Right lobe of liver (tissue), 6 donors: ENCODE results near the gene ABLIM2. TPM values are rescaled to one million over a fixed set of nuclear protein-coding genes. Genes with fewer than 3 reads are reported as not detected.
A peak's percentile ranks its signal among the peaks of the same experiment; 100 is the strongest.

Experiments used
- ATAC-seq, 4 donors: fragments of 200-7000 bp; cut with Tn5 transposase; one replicate each; pipeline ENCODE4 v1.9.1; 2020; ENCODE audit warnings: mild to moderate bottlenecking in 4 of 4, moderate library complexity in 4 of 4
- DNase-seq, 3 donors: peaks; one replicate each; pipeline ENCODE4 v3.0.0-alpha.2; 2020
- H3K27ac ChIP-seq, 3 donors: fragments of 200-600 bp; one replicate each; pipeline ENCODE4 v1.8.0; 2022
- H3K27me3 ChIP-seq, 2 donors: fragments of 200-600 bp; one replicate each; pipeline ENCODE4 v1.8.0; 2022
- H3K36me3 ChIP-seq, 4 donors: fragments of 200-600 bp; sonication (generic) in 1 of 4; one replicate each; pipeline versions ENCODE4 v1.5.1 to v1.8.0; 2017 to 2022; ENCODE audit warnings: control low read depth in 1 of 4
- H3K4me1 ChIP-seq, 4 donors: fragments of 200-600 bp; sonication (generic) in 1 of 4; one replicate each; pipeline versions ENCODE4 v1.5.1 to v1.8.0; 2017 to 2022; ENCODE audit warnings: control low read depth in 1 of 4
- H3K4me3 ChIP-seq, 3 donors: fragments of 200-600 bp; one replicate each; pipeline ENCODE4 v1.8.0; 2022
- H3K9me3 ChIP-seq, 4 donors: fragments of 200-600 bp; sonication (generic) in 1 of 4; one replicate each; pipeline versions ENCODE4 v1.5.1 to v1.8.0; 2017 to 2022; ENCODE audit warnings: control low read depth in 1 of 4
- POLR2A ChIP-seq: fragments of 450-650 bp; IDR thresholded peaks from one replicate; pipeline ENCODE4 v1.6.1; 2017; ENCODE audit warnings: antibody characterized with exemption, mild to moderate bottlenecking
- WGBS: methylation state at CpG from one replicate; pipeline ENCODE4 v1.1.6; 2018; ENCODE audit warnings: low coverage, low lambda C conversion rate; ENCODE audit not compliant: insufficient coverage; ENCODE audit errors: missing lambda C conversion rate; 5-methylcytosine and 5-hydroxymethylcytosine counted together
- intact Hi-C, 2 donors: fragments of 100-400 bp; cut with DNase I; formaldehyde crosslinking; loops; one replicate each; pipeline versions ENCODE4 v1.11.2 to v1.14.1; 2022
- total RNA-seq, 6 experiments: library from RNA; depleted of rRNA in 2 of 6; stranded (reverse); fragments of >200 nt in 2 of 6; fragmentation: NEBNext Ultra II Directional in 3 of 6; extraction: Animal tissue kit (Norgen Biotek cat#: 25700) in 3 of 6; gene quantifications; one replicate each; pipeline versions ENCODE4 v1.1.0 to v1.2.4, GENCODE V29; 2016 to 2023
- TF ChIP-seq, protein P1 (sequence below), 4 donors: fragments of 200-600 bp in 3 of 4; fragments of 450-650 bp in 1 of 4; IDR thresholded peaks; one replicate each; pipeline versions ENCODE4 v1.5.1 to v1.8.0; 2016 to 2022; ENCODE audit warnings: antibody characterized with exemption in 4 of 4, mild to moderate bottlenecking in 2 of 4
- donor health status: DM: no; HTN: yes; CAD: no.
- donor health status: DM: no; HTN: no; CAD: no.
- donor health status: DM: no; HTN: no; CAD: no.
- donor health status: DM: no; HTN: yes; CAD: no.
- donor health status: DM: no; HTN: yes; CAD: no.

ABLIM2 gene
- total RNA-seq, 6 experiments from 2014 or later = 0.93 to 3.5 (median 2.3) TPM

DNA sequence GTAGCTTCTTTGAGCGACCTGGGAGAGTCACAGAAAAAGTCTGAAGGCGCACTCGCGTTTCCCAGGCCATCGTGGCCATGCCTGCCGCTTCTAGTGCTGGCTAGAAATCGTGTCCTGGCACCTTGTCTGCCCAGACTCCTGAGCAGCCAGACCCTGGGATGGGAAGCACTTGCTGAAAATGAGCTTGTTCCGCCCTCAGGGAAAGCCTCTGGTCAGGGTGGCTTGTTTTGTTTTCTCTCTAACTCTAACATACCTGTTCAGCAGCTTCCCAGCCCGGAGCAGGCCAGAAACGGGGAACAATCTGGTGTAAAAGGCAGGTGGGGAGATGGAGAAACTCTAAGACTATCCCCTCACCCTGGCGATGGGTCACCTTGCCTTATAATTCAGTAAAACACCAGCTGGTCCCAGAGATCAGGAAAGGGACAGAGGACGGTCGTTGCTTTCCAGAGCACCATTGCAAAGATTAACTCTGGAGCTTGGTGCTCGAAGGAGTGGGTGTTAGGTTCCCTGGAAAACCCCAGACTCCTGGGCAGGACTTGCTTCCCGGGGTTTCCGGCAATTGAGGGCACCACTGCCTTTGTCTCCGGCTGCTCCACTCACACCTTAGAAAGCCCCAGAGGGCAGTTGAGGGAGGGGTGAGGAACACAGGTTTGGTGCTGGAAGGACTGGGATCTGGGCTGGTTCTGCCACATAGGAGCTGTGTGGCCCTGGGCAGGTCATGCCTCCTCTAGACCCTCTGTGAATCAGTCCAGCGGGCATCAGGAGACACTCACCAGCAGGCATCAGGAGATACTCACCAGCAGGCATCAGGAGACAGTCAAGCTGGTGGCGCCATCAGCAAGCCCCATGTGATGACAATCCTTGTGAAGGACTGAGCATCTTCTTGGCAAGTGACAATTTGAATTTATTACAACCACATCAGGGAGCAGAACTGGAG, 36.0 kb upstream of the ABLIM2 start:
- Histone ChIP-seq H3K27ac (no peak overlapping the region), H3K4me3 (no peak overlapping the region), H3K9me3 (no peaks in the 10 kb centered on the region), H3K27me3 (no peaks in the 10 kb centered on the region), H3K4me1 (peaks cover 0 to 12% (median 9%) of the 10 kb centered on the region in 4 donors), H3K36me3 (no peaks in the 10 kb centered on the region)
- 82% methylated on average over 7 of the region's 19 CpGs for WGBS
- TF ChIP-seq POLR2A = no peak
- TF ChIP-seq, protein P1, sequence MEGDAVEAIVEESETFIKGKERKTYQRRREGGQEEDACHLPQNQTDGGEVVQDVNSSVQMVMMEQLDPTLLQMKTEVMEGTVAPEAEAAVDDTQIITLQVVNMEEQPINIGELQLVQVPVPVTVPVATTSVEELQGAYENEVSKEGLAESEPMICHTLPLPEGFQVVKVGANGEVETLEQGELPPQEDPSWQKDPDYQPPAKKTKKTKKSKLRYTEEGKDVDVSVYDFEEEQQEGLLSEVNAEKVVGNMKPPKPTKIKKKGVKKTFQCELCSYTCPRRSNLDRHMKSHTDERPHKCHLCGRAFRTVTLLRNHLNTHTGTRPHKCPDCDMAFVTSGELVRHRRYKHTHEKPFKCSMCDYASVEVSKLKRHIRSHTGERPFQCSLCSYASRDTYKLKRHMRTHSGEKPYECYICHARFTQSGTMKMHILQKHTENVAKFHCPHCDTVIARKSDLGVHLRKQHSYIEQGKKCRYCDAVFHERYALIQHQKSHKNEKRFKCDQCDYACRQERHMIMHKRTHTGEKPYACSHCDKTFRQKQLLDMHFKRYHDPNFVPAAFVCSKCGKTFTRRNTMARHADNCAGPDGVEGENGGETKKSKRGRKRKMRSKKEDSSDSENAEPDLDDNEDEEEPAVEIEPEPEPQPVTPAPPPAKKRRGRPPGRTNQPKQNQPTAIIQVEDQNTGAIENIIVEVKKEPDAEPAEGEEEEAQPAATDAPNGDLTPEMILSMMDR (IDR thresholded peaks at IDR 0.05) = no peak
- ATAC-seq = no peak
- intact Hi-C loops = no loop called here
- no peak for DNase-seq

- intact Hi-C loops = no loop called here
- H3K9me3 ChIP-seq = no peaks in the 10 kb centered on the region
- peak; percentile 46 to 63 (median 52) for ATAC-seq
- 16% methylated on average over 13 of the region's 18 CpGs for WGBS
- H3K36me3 ChIP-seq = no peaks in the 10 kb centered on the region
- peaks cover 0 to 4% (median under 1%) of the 10 kb centered on the region in 4 donors for H3K4me1 ChIP-seq
- H3K27ac ChIP-seq = peak overlapping the region in 1 of 3 donors; percentile 71
- no peaks in the 10 kb centered on the region for H3K27me3 ChIP-seq
- TF ChIP-seq, protein P1 (IDR thresholded peaks at IDR 0.05) = peak; percentile 32 to 47 (median 44)
- no peak for TF ChIP-seq POLR2A
- no peak overlapping the region for H3K4me3 ChIP-seq
- peak in 2 of 3 donors; percentile 61 to 71 for DNase-seq
Observed at GRCh38 chr4:8192748-8193738, 34.4 kb upstream of the ABLIM2 start.

- Histone ChIP-seq H3K4me3 (no peak overlapping the region), H3K9me3 (no peaks in the 10 kb centered on the region), H3K27me3 (no peaks in the 10 kb centered on the region), H3K4me1 (peaks cover 0 to 4% (median 0%) of the 10 kb centered on the region in 4 donors), H3K36me3 (no peaks in the 10 kb centered on the region), H3K27ac (peak overlapping the region; percentile 53 to 71 (median 58))
- no CpG with 5 or more reads among the region's 23 CpGs for WGBS
- peak; percentile 63 to 72 (median 66) for ATAC-seq
- peak; percentile 74 to 83 (median 81) for DNase-seq
- TF ChIP-seq, protein P1 (IDR thresholded peaks at IDR 0.05) = no peak
- TF ChIP-seq POLR2A = peak; percentile 7
- intact Hi-C loops = no loop called here
Observed at GRCh38 chr4:8191136-8191747, 32.6 kb upstream of the ABLIM2 start.
